GM19438 (cell line): ENCODE measurements around the gene MSLN.
"Not testable (repeated sequence)": the region's sequence is repeated elsewhere in the genome, so short reads cannot be mapped to it uniquely, and the experiment has no call there.

ENCODE experiments used
- ATAC-seq: cut with Tn5 transposase; IDR thresholded peaks from one replicate; pipeline ENCODE4 v1.9.1; 2021; ENCODE audit warnings: low read depth; ENCODE audit not compliant: unreplicated experiment

The MSLN gene

GRCh38 chr16:770411-770810 lies 9.9 kb downstream of the MSLN start:
- no peak for ATAC-seq

GRCh38 chr16:772959-773358 lies 12.4 kb downstream of the MSLN start:
- ATAC-seq: no peak

DNA sequence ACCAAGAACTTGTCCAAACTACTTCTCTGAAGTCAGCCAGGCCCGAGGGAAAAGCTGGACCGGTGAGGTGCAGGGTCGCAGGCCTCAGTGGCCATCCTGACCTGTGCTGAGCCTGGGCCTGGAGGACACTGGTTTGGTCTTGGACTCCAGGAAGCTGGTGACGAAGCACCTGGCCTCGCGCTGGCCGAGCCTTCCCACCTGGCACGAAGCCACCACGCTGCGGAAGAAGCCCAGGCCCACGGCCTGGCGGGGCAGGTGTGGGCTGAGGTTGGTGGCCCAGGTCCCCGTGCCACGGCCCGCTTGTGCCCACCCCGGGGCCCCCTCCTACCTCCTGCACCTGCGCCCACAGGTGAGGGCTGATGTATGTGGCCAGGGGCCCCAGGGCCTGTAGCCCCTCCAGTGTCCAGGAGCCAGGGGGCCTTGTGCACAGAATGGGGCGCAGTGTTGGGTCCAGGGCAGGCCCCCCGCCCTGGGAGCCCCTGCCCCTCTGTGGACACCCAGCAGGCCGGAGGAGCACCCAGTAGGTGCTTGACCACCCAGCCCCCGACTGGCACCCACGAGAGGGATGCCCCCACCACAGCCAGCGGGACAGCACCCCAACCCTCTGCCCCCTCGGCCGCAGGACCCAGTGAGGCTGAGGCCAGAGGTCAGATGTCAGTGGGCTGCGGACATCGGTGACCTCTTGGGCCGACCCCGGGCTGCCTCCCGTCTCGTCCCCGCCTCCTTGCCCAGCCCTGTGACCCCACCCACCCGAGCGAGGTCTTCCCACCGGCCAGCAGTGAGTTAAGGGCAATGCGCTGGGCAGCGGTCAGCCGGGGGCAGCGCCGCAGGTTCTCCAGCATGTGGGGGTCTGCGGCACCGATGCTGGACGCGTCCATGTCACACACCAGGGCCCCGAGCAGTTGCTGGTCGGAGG lies 13.8 kb downstream of the MSLN start:
- ATAC-seq: no peak

- ATAC-seq: no peak
Measured at GRCh38 chr16:775236-775796, 14.8 kb downstream of the MSLN start.

DNA sequence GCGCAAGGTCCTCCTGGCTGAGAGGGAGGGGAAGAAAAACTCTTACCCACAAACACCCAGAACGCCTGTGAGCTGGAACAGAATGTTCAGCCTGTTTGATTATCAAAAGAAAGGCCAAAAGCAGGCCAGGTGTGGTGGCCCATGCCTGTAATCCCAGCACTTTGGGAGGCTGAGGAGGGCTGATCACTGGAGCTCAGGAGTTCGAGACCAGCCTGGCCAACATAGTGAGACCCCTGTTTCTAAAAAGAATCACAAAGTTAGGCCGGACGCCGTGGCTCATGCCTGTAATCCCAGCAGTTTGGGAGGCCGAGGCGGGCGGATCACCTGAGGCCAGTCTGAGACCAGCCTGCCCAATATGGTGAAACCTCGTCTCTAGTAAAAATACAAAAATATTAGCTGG lies 15.8 kb downstream of the MSLN start:
- not testable (repeated sequence) for ATAC-seq

DNA sequence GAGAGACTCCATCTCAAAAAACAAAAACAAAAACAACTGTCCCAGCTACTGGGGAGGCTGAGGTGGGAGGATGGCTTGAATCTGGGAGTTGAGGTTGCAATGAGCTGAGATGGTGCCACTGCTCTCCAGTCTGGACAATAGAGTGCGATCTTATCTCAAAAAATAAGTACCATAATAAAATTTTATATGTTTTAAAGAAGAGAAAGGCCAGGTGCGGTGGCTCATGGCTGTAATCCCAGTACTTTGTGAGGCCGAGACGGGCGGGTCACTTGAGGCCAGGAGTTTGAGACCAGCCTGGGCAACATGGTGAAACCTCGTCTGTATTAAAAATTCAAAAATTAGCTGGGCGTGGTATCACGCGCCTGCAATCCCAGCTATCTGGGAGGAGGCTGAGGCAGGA lies 16.3 kb downstream of the MSLN start:
- ATAC-seq: no peak

DNA sequence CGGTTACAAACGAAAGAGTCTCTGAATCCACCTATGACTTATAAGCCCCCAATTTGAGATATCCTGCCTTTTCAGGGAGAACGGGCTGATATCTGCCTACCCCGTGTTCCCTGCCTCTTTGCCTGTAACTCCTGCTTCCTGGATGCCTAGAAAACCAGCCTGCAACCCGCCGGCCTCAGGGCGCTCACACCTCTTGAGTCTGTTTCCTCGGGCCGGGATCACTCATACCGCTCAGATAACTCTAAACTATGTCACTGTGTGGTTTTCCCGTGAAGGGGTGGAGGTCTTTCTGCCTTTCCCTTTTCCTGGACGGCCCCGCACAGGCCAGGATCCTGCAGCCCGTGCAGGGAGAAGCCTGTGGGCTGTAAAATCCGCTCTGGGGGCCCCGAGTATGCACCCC lies 17.3 kb downstream of the MSLN start:
- no peak for ATAC-seq

- no peak for ATAC-seq
Measured at GRCh38 chr16:778447-778846, 17.9 kb downstream of the MSLN start.

- ATAC-seq: no peak
Measured at GRCh38 chr16:778909-779527, 18.5 kb downstream of the MSLN start.

GRCh38 chr16:779561-779960 lies 19.0 kb downstream of the MSLN start:
- no peak for ATAC-seq

DNA sequence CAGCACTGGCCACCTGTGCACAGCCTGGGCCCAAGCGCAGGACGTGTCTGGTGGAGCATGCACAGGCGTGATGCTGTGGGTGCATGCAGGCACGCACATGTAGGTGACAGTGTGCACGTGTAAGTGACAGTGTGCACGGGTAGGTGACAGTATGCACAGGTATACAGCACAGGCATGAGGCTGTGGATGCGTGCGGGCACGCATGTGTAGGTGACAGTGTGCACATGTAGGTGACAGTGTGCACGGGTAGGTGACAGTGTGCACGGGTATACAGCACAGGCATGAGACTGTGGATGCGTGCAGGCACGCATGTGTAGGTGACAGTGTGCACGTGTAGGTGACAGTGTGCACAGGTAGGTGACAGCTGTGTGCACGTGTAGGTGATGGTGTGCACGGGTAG lies 19.8 kb downstream of the MSLN start:
- no peak for ATAC-seq

DNA sequence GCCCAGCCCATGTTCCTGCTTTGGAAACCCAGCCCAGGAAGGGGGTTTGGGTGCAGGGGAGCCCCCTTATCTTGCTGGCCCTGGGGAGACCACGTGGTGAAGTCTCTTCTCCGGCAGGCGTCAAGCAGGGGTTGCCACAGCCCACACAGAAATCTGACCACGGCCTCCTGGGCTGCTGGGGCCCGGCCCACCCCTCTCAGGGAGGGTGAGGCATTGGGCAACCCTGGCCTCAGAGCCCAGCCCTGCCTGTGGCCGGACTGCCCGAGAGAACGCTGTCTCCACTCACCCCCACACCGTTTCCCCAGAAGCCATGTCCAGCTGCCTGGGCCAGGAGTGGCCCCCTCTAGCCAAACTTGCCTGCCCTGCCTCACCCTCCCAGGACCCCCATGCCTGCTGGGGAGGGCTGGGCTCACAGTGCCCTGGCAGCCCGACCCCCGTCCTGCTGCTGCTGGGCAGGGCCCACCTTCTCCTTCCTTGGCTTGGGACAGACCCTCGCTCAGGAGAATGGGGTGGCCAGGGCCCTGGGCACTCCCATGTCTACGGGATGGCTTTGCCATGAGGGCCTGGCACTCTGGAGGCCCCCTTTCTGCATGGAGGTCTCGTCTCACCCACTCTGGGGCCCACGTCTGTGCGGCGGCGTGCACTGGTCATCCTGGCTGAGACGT lies 20.9 kb downstream of the MSLN start:
- no peak for ATAC-seq

GRCh38 chr16:782258-782657 lies 21.7 kb downstream of the MSLN start:
- no peak for ATAC-seq

DNA sequence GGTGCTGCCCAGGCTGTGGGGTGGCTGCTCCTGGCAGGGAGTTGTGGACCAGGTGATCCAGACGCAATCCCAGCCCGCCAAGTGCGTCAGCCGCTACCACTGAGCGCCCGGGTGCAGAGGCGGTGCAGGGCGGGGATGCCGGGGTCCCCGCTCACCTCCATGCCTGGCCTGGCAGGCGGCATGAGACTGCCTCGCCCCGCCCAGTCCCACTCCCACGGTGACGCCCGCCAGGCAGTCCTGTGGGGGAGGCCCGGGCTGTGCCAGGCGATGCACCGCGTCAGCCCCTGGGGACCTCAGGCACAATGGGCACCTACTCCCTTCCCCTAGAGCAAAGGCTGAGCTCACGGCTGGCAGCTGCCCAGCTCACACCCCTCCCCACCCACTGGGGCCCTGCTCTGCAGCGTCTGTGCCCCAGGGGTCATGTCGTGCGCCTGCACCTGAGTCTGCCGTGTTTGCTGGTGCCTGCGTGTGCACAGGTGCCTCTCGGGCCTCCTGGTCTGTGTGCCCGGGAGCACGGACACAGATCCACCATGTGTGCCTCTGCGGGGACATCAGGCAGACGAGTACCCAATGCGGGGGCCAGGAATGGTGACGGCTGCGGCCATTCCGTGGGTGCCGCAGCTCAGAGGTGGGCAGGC lies 22.4 kb downstream of the MSLN start:
- ATAC-seq: no peak

DNA sequence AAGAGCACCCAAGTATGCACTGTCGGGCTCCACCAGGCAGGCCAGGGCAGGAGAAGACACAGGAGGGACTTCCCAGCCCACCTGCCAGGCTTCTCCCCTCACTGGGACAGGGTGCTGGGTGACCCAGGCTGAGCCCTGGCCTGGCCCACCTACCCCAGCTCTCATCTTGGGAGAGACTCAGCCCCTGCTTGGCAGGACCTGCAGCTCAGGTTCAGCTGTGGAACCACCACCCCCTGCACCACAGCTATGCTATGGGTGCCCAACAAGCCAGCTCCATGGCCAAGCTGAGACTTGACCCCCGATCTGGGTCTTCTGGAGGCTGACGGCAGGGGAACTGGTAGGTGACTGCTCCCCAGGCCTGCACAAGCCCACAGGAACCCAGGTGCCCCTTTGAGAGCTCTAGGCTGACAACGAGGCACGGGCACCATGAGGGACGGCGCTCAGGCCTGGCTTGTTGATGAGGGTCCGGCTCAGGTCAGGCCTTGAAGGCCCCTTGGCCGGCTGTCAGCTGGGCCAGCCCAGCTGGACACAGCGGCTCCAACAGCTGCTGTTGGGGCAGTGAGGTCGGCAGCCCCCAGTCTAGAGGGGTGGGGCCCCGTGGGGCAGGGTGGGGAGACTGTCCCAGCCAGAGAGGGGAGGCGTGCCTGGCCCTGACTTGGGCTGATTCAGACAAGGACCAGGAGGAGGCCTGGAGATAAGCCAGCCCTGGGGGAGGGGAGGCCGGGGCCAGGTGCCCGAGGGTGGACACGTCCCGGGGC lies 23.0 kb downstream of the MSLN start:
- ATAC-seq: no peak

DNA sequence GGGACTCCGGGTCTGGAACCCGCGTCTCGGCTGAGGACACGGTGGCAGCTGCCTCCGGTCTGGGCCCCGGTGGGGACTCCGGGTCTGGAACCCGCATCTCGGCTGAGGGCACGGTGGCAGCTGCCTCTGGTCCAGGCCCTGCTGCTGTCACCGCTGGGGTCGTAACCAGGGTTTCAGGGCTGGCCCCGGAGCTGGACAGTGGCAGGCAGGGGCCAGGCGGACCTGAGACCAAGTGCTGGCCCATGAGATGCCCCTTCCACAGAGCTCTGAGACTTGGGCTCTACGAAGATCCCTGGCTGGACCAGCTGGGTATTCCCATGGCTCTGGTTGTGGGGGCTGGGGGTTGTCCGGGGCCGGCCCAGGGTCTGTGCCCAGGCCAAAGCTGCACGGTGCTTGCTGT lies 23.9 kb downstream of the MSLN start:
- ATAC-seq: no peak

DNA sequence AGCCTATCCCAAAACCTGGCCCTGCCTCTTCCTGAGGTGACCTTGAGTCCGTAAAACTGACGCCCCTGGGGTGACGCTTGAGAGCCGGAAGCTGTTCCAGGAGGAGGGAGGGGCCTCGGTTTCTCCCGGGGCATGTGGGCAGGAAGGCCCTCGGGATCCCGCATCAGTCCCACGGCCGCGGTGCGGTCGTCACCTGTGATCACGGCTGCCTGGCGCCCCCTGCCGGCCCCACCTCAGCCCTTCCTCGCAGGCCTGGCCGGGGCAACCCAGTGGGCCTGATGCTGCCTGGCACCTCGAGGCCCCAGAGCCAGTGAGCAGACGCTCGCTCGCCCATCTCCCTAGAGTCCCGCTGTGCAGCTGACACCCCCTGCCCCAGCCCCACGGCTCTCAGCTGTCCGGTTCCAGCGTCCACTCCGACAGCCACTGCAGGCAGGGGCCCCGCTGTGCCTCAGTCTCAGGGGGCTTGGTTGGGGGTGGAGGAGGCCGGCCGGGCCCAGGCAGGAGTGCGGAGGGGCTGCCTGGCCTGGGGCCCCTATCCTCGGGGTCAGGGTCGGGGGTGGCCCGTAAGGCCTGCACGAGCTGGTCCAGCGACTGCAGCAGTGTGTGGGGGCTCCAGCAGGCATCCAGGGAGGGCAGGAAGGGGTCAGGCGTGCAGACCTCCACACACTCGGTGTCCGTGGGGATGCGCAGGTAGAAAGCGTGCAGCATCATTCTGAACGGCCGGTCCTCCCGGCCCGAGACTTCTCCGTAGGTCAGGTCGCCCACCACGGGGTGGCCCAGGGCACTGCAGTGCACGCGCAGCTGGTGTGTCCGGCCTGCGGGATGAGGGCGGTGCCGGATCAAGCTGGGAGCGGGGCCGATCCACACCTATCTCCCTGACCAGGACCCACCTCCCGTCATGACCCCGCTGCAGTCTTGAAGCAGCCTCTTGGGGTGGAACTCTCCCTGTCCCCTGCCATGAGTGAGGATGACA lies 25.3 kb downstream of the MSLN start:
- ATAC-seq: no peak

- no peak for ATAC-seq
Measured at GRCh38 chr16:787321-787966, 26.9 kb downstream of the MSLN start.
